Measurements from ENCODE around the gene FUBP1. TPM values are rescaled to one million over a fixed set of nuclear protein-coding genes. Genes with fewer than 3 reads are reported as not detected.

The FUBP1 gene
- total RNA-seq, 4 donors from 2014 or later, result 81.8 to 176 (median 101) TPM

GRCh38 chr1:77910116-77910515, 68.8 kb downstream of the FUBP1 start:
- no peak for TF ChIP-seq EP300 (IDR thresholded peaks at IDR 0.05; ENCODE audit: low read depth)
- TF ChIP-seq, protein P1, sequence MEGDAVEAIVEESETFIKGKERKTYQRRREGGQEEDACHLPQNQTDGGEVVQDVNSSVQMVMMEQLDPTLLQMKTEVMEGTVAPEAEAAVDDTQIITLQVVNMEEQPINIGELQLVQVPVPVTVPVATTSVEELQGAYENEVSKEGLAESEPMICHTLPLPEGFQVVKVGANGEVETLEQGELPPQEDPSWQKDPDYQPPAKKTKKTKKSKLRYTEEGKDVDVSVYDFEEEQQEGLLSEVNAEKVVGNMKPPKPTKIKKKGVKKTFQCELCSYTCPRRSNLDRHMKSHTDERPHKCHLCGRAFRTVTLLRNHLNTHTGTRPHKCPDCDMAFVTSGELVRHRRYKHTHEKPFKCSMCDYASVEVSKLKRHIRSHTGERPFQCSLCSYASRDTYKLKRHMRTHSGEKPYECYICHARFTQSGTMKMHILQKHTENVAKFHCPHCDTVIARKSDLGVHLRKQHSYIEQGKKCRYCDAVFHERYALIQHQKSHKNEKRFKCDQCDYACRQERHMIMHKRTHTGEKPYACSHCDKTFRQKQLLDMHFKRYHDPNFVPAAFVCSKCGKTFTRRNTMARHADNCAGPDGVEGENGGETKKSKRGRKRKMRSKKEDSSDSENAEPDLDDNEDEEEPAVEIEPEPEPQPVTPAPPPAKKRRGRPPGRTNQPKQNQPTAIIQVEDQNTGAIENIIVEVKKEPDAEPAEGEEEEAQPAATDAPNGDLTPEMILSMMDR (IDR thresholded peaks at IDR 0.05), result no peak
- 93 to 95% methylated on average over 4 of the region's 4 CpGs for WGBS, 2 donors (ENCODE audit: low coverage in 1 of 2)

DNA sequence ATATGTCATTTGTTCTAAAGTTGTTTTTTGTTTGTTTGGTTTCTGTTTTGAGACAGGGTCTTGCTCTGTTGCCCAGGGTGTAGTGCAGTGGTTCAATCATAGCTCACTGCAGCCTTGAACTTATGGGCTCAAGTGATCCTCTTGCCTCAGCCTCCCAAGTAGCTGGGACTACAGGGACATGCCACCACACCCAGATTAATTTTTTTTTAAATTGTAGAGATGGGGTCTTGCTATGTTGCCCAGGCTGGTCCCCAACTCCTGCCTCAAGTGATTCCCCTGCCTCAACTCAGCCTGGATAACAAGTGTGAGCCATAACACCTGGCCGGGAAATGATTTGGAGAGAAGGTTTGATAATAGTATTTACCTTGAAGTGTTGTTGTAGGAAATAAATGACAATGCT, 72.2 kb downstream of the FUBP1 start:
- no peak for DNase-seq
- no peaks in the 10 kb centered on the region for H3K4me1 ChIP-seq
- intact Hi-C loops (cut with DNase I; ENCODE audit: low total_unique reads), result no loop called here
- in situ Hi-C loops (cut with MboI; ENCODE audit: low pct_ligation_motif_present in 1 of 4, low pct_unique_long_range_greater_than_20kb in 1 of 4, low sequenced_read_pairs in 3 of 4), result no loop called here
- H3K9me3 ChIP-seq, result no peaks in the 10 kb centered on the region
- no peaks in the 10 kb centered on the region for H3K36me3 ChIP-seq
- no peak overlapping the region for H3K4me3 ChIP-seq
- H3K27me3 ChIP-seq, result no peaks in the 10 kb centered on the region
- TF ChIP-seq, protein P1 (IDR thresholded peaks at IDR 0.05), result no peak
- TF ChIP-seq EP300 (IDR thresholded peaks at IDR 0.05; ENCODE audit: low read depth) (no peak), POLR2AphosphoS5 (IDR thresholded peaks at IDR 0.05) (no peak), POLR2A (IDR thresholded peaks at IDR 0.05) (no peak)
- WGBS, 2 donors (ENCODE audit: low coverage in 1 of 2), result 56 to 77% methylated on average over 1 of the region's 1 CpG
- no peak overlapping the region for H3K27ac ChIP-seq

More at GRCh38 chr1:77910116-77910515, 68.8 kb downstream of the FUBP1 start:
- Histone ChIP-seq H3K27me3 (no peaks in the 10 kb centered on the region), H3K4me1 (no peaks in the 10 kb centered on the region), H3K9me3 (no peaks in the 10 kb centered on the region), H3K4me3 (no peak overlapping the region), H3K27ac (no peak overlapping the region), H3K36me3 (no peaks in the 10 kb centered on the region)
- intact Hi-C loops (cut with DNase I; ENCODE audit: low total_unique reads) (no loop called here), in situ Hi-C loops (cut with MboI; ENCODE audit: low pct_ligation_motif_present in 1 of 4, low pct_unique_long_range_greater_than_20kb in 1 of 4, low sequenced_read_pairs in 3 of 4) (no loop called here)
- DNase-seq, result no peak

DNA sequence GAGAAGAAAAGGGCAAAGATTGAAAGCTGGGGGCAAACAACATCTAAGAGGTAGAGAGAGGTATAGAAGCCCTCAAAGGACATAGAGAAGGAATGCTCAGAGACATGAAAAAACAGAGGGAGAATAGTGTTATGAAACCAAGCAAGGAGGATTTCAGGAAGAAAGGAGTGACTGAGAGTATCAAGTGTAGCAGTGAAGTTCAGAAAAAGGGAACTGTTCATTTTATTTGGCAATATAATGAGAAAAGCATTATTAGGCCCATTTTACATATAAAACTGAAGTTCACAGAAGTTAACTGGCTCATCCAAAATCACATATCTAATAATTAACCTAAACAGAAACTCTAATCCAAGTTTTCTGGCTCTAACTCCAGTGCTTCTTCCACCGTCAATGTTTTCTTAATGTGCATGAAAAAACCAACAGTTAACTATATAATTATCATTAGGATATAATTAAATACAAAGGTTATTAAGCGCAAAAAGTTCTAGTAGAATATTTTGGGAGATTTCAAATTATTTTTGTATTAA, 72.8 kb downstream of the FUBP1 start:
- TF ChIP-seq POLR2A (IDR thresholded peaks at IDR 0.05), result no peak
- TF ChIP-seq POLR2AphosphoS5 (IDR thresholded peaks at IDR 0.05), result no peak
- no peak for TF ChIP-seq EP300 (IDR thresholded peaks at IDR 0.05; ENCODE audit: low read depth)
- TF ChIP-seq, protein P1 (IDR thresholded peaks at IDR 0.05), result no peak
- no peak overlapping the region for H3K4me3 ChIP-seq
- 84 to 91% methylated on average over 2 of the region's 2 CpGs for WGBS, 2 donors (ENCODE audit: low coverage in 1 of 2)
- no peak for DNase-seq
- in situ Hi-C loops (cut with MboI; ENCODE audit: low pct_ligation_motif_present in 1 of 4, low pct_unique_long_range_greater_than_20kb in 1 of 4, low sequenced_read_pairs in 3 of 4), result no loop called here
- intact Hi-C loops (cut with DNase I; ENCODE audit: low total_unique reads), result no loop called here
- H3K9me3 ChIP-seq, result no peaks in the 10 kb centered on the region
- no peak overlapping the region for H3K27ac ChIP-seq
- H3K27me3 ChIP-seq, result no peaks in the 10 kb centered on the region
- H3K4me1 ChIP-seq, result no peaks in the 10 kb centered on the region
- H3K36me3 ChIP-seq, result no peaks in the 10 kb centered on the region

DNA sequence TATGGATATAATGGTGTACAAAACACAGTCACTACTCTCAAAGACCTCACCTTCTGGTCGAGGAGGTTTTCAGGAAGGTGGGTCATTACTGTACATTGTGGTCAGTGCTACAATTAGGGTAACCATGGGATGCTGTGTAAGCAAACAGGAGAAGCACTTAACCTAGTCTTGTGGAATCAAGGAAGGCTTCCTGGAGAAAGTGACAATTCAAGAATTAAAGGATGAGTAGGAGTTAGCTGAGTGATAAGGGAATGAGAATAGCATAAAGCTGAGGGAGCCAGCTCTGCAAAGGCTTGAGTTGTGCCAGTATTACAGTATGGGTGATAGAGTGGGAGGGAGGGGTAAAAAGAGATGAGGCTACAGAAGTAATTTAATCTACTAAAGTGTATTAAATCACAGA, 73.3 kb downstream of the FUBP1 start:
- H3K27me3 ChIP-seq, result no peaks in the 10 kb centered on the region
- intact Hi-C loops (cut with DNase I; ENCODE audit: low total_unique reads) (no loop called here), in situ Hi-C loops (cut with MboI; ENCODE audit: low pct_ligation_motif_present in 1 of 4, low pct_unique_long_range_greater_than_20kb in 1 of 4, low sequenced_read_pairs in 3 of 4) (no loop called here)
- peaks cover 0 to 5% (median 0%) of the 10 kb centered on the region in 4 donors for H3K4me1 ChIP-seq
- H3K9me3 ChIP-seq, result no peaks in the 10 kb centered on the region
- no peaks in the 10 kb centered on the region for H3K36me3 ChIP-seq
- H3K4me3 ChIP-seq, result no peak overlapping the region
- H3K27ac ChIP-seq, result no peak overlapping the region
- WGBS, 2 donors (ENCODE audit: low coverage in 1 of 2), result 54 to 70% methylated on average over 1 of the region's 1 CpG
- no peak for DNase-seq
- TF ChIP-seq, protein P1 (IDR thresholded peaks at IDR 0.05), result no peak
- TF ChIP-seq EP300 (IDR thresholded peaks at IDR 0.05; ENCODE audit: low read depth) (no peak), POLR2A (IDR thresholded peaks at IDR 0.05) (no peak), POLR2AphosphoS5 (IDR thresholded peaks at IDR 0.05) (no peak)

Data from transverse colon (tissue), 4 donors.